Muscle of leg (tissue), 11 donors: ENCODE measurements around the gene TUBB4B. TPM values are rescaled to one million over a fixed set of nuclear protein-coding genes. Genes with fewer than 3 reads are reported as not detected.

Experiments
- DNase-seq: peaks from one replicate; pipeline ENCODE4 v3.0.0; 2013
- H3K27ac ChIP-seq: one replicate; pipeline ENCODE4 v1.5.1; 2013; ENCODE audit warnings: mild to moderate bottlenecking, low read length, control low read depth
- H3K27me3 ChIP-seq: one replicate; pipeline ENCODE4 v1.6.1; 2013; ENCODE audit warnings: low read length; ENCODE audit not compliant: control insufficient read depth, insufficient read depth
- H3K36me3 ChIP-seq: one replicate; pipeline ENCODE4 v1.6.1; 2013; ENCODE audit warnings: low read length; ENCODE audit not compliant: control insufficient read depth, insufficient read depth
- H3K4me1 ChIP-seq: one replicate; pipeline ENCODE4 v1.6.1; 2013; ENCODE audit warnings: low read length; ENCODE audit not compliant: control insufficient read depth, insufficient read depth
- H3K4me3 ChIP-seq: one replicate; pipeline ENCODE4 v1.5.1; 2013; ENCODE audit warnings: low read length, control low read depth
- H3K9me3 ChIP-seq: replicated peaks from 2 replicates; pipeline ENCODE4 v1.6.1; 2013; ENCODE audit warnings: low read depth, low read length; ENCODE audit not compliant: control insufficient read depth
- WGBS: methylation state at CpG from one replicate; pipeline ENCODE4 v1.1.5; 2013; ENCODE audit warnings: missing lambda C conversion rate; ENCODE audit not compliant: insufficient coverage; 5-methylcytosine and 5-hydroxymethylcytosine counted together
- polyA plus RNA-seq, 8 donors: library from polyadenylated mRNA; unstranded; fragments of 120-200 nt; gene quantifications; one replicate each; pipeline versions ENCODE4 v1.2.1 to v1.2.3, GENCODE V29; 2013; ENCODE audit warnings: inconsistent platforms in 1 of 8, low replicate concordance in 1 of 8; ENCODE audit not compliant: insufficient read length in 8 of 8, insufficient read depth in 1 of 8
- total RNA-seq: library from RNA; stranded (reverse); fragments of 120-200 nt; gene quantifications from one replicate; pipeline ENCODE4 v1.2.4, GENCODE V29; 2013

The TUBB4B gene
- total and polyA plus RNA-seq, 9 donors, result 97.1 to 222 (median 217) TPM

GRCh38 chr9:137231372-137232039 is 9.6 kb upstream of the TUBB4B start:
- H3K36me3 ChIP-seq, result no peaks in the 10 kb centered on the region
- peaks cover 35% of the 10 kb centered on the region for H3K27me3 ChIP-seq
- no peak for DNase-seq
- H3K4me1 ChIP-seq, result peaks cover 39% of the 10 kb centered on the region
- no peak overlapping the region for H3K4me3 ChIP-seq
- H3K27ac ChIP-seq, result no peak overlapping the region
- H3K9me3 ChIP-seq, result no peaks in the 10 kb centered on the region
- 77% methylated on average over 17 of the region's 23 CpGs for WGBS

GRCh38 chr9:137232101-137232500 is 9.0 kb upstream of the TUBB4B start:
- H3K36me3 ChIP-seq, result no peaks in the 10 kb centered on the region
- peaks cover 35% of the 10 kb centered on the region for H3K27me3 ChIP-seq
- H3K4me1 ChIP-seq, result peaks cover 39% of the 10 kb centered on the region
- no peak overlapping the region for H3K27ac ChIP-seq
- WGBS, result 69% methylated on average over 7 of the region's 10 CpGs
- no peak for DNase-seq
- no peak overlapping the region for H3K4me3 ChIP-seq
- no peaks in the 10 kb centered on the region for H3K9me3 ChIP-seq

GRCh38 chr9:137232510-137232909 is 8.6 kb upstream of the TUBB4B start:
- peaks cover 39% of the 10 kb centered on the region for H3K4me1 ChIP-seq
- 76% methylated on average over 24 of the region's 24 CpGs for WGBS
- no peaks in the 10 kb centered on the region for H3K36me3 ChIP-seq
- no peak overlapping the region for H3K27ac ChIP-seq
- H3K27me3 ChIP-seq, result peaks cover 35% of the 10 kb centered on the region
- no peak for DNase-seq
- H3K4me3 ChIP-seq, result no peak overlapping the region
- no peaks in the 10 kb centered on the region for H3K9me3 ChIP-seq

DNA sequence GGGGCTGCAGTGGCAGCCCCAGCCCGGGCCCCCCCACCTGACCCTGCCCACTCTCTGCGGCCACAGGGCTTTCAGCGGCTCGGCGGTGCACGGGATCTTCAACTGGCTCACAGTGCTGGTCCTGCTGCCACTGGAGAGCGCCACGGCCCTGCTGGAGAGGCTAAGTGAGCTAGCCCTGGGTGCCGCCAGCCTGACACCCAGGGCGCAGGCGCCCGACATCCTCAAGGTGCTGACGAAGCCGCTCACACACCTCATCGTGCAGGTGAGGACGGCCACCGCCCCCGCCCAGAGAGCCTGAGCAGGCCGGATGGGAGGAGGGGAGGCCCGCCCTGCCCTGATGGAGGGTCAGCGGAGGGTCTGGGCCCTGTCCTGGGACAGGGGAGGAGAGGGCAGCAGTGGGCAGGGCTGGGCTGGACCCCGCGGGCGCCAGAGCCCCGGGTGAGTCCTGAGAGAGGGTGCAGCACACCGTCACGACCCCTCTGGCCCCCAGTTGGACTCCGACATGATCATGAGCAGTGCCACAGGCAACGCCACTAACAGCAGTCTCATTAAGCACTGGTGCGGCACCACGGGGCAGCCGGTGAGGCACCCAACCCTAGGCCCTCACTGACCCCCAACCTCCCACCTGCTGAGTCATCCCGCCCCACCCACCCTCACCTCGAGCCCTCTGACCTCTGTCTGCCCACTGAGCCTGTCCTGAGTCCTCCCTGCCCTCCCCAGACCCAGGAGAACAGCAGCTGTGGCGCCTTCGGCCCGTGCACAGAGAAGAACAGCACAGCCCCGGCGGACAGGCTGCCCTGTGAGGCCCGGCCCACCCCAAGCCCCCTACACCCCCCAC is 7.7 kb upstream of the TUBB4B start:
- H3K27me3 ChIP-seq, result peaks cover 32% of the 10 kb centered on the region
- H3K36me3 ChIP-seq, result no peaks in the 10 kb centered on the region
- WGBS, result 77% methylated on average over 28 of the region's 40 CpGs
- H3K4me1 ChIP-seq, result peaks cover 43% of the 10 kb centered on the region
- H3K9me3 ChIP-seq, result no peaks in the 10 kb centered on the region
- no peak overlapping the region for H3K4me3 ChIP-seq
- no peak for DNase-seq
- no peak overlapping the region for H3K27ac ChIP-seq

DNA sequence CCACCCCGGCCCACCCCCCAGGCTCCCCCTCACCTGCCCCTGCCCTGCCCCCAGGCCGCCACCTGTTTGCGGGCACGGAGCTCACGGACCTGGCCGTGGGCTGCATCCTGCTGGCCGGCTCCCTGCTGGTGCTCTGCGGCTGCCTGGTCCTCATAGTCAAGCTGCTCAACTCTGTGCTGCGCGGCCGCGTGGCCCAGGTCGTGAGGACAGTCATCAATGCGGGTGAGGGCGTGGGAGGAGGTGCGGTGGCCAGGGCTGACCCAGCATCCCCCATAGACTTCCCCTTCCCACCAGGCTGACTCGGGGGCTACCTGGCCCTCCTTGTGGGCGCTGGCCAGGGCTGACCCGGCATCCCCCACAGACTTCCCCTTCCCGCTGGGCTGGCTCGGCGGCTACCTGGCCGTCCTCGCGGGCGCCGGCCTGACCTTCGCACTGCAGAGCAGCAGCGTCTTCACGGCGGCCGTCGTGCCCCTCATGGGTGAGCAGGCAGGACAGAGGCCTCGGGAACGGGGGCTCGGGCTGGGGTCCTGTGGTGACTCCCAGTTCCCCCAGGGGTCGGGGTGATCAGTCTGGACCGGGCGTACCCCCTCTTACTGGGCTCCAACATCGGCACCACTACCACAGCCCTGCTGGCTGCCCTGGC is 6.9 kb upstream of the TUBB4B start:
- WGBS, result 64% methylated on average over 25 of the region's 40 CpGs
- no peak overlapping the region for H3K4me3 ChIP-seq
- H3K27ac ChIP-seq, result no peak overlapping the region
- peaks cover 52% of the 10 kb centered on the region for H3K4me1 ChIP-seq
- no peaks in the 10 kb centered on the region for H3K36me3 ChIP-seq
- H3K27me3 ChIP-seq, result peaks cover 30% of the 10 kb centered on the region
- no peak for DNase-seq
- H3K9me3 ChIP-seq, result no peaks in the 10 kb centered on the region

- Histone ChIP-seq H3K27ac (no peak overlapping the region), H3K36me3 (no peaks in the 10 kb centered on the region), H3K27me3 (peaks cover 27% of the 10 kb centered on the region), H3K4me1 (peaks cover 58% of the 10 kb centered on the region), H3K9me3 (no peaks in the 10 kb centered on the region), H3K4me3 (no peak overlapping the region)
- DNase-seq, result no peak
- whole genome bisulfite sequencing, result 64% methylated on average over 17 of the region's 18 CpGs
Observed at GRCh38 chr9:137234758-137235423, 6.2 kb upstream of the TUBB4B start.

DNA sequence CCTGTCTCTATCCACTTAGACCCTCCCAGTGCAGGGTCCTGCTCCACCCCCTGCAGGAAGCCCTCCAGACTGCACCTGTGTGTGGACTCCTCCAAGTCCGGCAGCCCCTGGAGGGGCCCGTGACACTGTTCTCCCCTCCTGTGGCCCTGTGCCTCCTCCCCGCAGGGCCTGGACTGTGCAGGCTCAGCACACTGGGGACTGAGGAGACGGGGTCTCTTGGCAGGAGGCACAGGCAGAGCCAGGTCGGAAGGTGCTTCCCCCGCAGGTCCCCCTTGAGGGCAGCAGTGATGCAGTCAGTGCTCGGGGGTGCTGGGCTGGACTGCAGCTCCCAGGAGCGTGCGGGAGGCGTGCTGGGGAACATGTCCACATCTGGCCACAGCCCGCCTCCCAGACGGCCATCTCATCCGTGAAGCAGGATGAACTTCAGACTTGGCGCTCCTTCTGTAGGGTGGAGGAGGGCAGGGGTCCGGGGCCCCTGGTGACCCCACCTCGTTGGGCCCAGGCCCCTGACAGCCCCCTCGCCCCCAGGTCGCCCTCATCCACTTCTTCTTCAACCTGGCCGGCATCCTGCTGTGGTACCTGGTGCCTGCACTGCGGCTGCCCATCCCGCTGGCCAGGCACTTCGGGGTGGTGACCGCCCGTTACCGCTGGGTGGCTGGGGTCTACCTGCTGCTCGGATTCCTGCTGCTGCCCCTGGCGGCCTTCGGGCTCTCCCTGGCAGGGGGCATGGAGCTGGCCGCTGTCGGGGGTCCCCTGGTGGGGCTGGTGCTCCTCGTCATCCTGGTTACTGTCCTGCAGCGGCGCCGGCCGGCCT is 5.5 kb upstream of the TUBB4B start:
- H3K4me1 ChIP-seq, result peaks cover 58% of the 10 kb centered on the region
- no peak for DNase-seq
- peak overlapping the region; percentile 14 for H3K4me3 ChIP-seq
- no peaks in the 10 kb centered on the region for H3K9me3 ChIP-seq
- H3K27me3 ChIP-seq, result peaks cover 23% of the 10 kb centered on the region
- WGBS, result 52% methylated on average over 35 of the region's 35 CpGs
- no peaks in the 10 kb centered on the region for H3K36me3 ChIP-seq
- peak overlapping the region; percentile 64 for H3K27ac ChIP-seq

- Histone ChIP-seq H3K4me1 (peaks cover 58% of the 10 kb centered on the region), H3K27me3 (peaks cover 23% of the 10 kb centered on the region), H3K4me3 (peak overlapping the region; percentile 31), H3K36me3 (no peaks in the 10 kb centered on the region), H3K9me3 (no peaks in the 10 kb centered on the region), H3K27ac (peak overlapping the region; percentile 98)
- DNase-seq, result peak; percentile 83
- 9% methylated on average over 27 of the region's 31 CpGs for WGBS
Observed at GRCh38 chr9:137236238-137236935, 4.7 kb upstream of the TUBB4B start.

- peak overlapping the region; percentile 31 for H3K4me3 ChIP-seq
- H3K27ac ChIP-seq, result peak overlapping the region; percentile 98
- peaks cover 59% of the 10 kb centered on the region for H3K4me1 ChIP-seq
- H3K27me3 ChIP-seq, result peaks cover 20% of the 10 kb centered on the region
- DNase-seq, result peak; percentile 64
- H3K9me3 ChIP-seq, result no peaks in the 10 kb centered on the region
- WGBS, result 29% methylated on average over 7 of the region's 11 CpGs
- H3K36me3 ChIP-seq, result peaks cover 2% of the 10 kb centered on the region
Observed at GRCh38 chr9:137236936-137237421, 4.1 kb upstream of the TUBB4B start.
